HepG2 (cell line): ENCODE results near the gene ROBO3. TPM values are rescaled to one million over a fixed set of nuclear protein-coding genes. Genes with fewer than 3 reads are reported as not detected.

Source experiments
- DBP ChIP-seq: sonication (generic); formaldehyde crosslinking; IDR thresholded peaks from 2 replicates; pipeline ENCODE4 v1.4.0; 2020; ENCODE audit warnings: missing genetic modification reagents; ENCODE audit errors: not compliant biosample characterization
- FOXM1 ChIP-seq: sonication (generic); formaldehyde crosslinking; IDR thresholded peaks from 2 replicates; pipeline ENCODE4 v1.5.0; 2020; ENCODE audit warnings: missing genetic modification reagents
- GMEB1 ChIP-seq: sonication (generic); formaldehyde crosslinking; IDR thresholded peaks from 2 replicates; pipeline ENCODE4 v1.5.1; 2020; ENCODE audit warnings: missing genetic modification reagents, mild to moderate bottlenecking, borderline replicate concordance
- HDAC6 ChIP-seq: fragments of 200-600 bp; sonication (generic); IDR thresholded peaks from 2 replicates; pipeline ENCODE4 v1.7.0; 2017; ENCODE audit warnings: mild to moderate bottlenecking, antibody characterized with exemption, low read length, low read depth
- IRF1 ChIP-seq: sonication (generic); formaldehyde crosslinking; IDR thresholded peaks from 2 replicates; pipeline ENCODE4 v1.4.0; 2020; ENCODE audit warnings: low read depth, mild to moderate bottlenecking, missing genetic modification reagents
- JDP2 ChIP-seq: sonication (generic); formaldehyde crosslinking; IDR thresholded peaks from 2 replicates; pipeline ENCODE4 v1.8.1; 2022; ENCODE audit warnings: missing genetic modification reagents, borderline replicate concordance
- RXRB ChIP-seq: IDR thresholded peaks from 2 replicates; pipeline ENCODE4 v1.6.1; 2016; ENCODE audit warnings: borderline replicate concordance, missing genetic modification reagents, missing compliant biosample characterization
- TAF15 ChIP-seq: fragments of 200-400 bp; formaldehyde crosslinking; IDR thresholded peaks from one replicate; pipeline ENCODE4 v1.6.1; 2018; ENCODE audit warnings: mild to moderate bottlenecking, low read depth, low read length; ENCODE audit not compliant: poor library complexity, severe bottlenecking
- THRA ChIP-seq: sonication (generic); formaldehyde crosslinking; IDR thresholded peaks from 2 replicates; pipeline ENCODE4 v1.4.0; 2020; ENCODE audit warnings: missing genetic modification reagents, borderline replicate concordance
- WIZ ChIP-seq: sonication (generic); formaldehyde crosslinking; IDR thresholded peaks from 2 replicates; pipeline ENCODE4 v1.5.1; 2020; ENCODE audit warnings: mild to moderate bottlenecking, missing genetic modification reagents
- ZFYVE20 ChIP-seq: sonication (generic); formaldehyde crosslinking; IDR thresholded peaks from 2 replicates; pipeline ENCODE4 v1.8.0; 2023; ENCODE audit warnings: low read depth, mild to moderate bottlenecking, moderate library complexity, missing genetic modification reagents, borderline replicate concordance
- ZNF331 ChIP-seq: sonication (generic); formaldehyde crosslinking; IDR thresholded peaks from 2 replicates; pipeline ENCODE4 v1.4.0; 2020; ENCODE audit warnings: missing genetic modification reagents
- ZNF646 ChIP-seq: sonication (generic); formaldehyde crosslinking; IDR thresholded peaks from 2 replicates; pipeline ENCODE4 v1.9.0; 2021; ENCODE audit warnings: mild to moderate bottlenecking, missing genetic modification reagents
- ZNF788 ChIP-seq: sonication (generic); formaldehyde crosslinking; IDR thresholded peaks from 2 replicates; pipeline ENCODE4 v1.5.0; 2020; ENCODE audit warnings: mild to moderate bottlenecking, missing genetic modification reagents, borderline replicate concordance
- polyA plus RNA-seq, 8 experiments: library from polyadenylated mRNA; depleted of rRNA in 3 of 8; stranded (reverse) in 7 of 8; unstranded in 1 of 8; fragments of >200 nt; fragmentation: Illumina TruSeq in 4 of 8; extraction: Trizol in 4 of 8; gene quantifications; 2 replicates each; pipeline versions ENCODE4 v1.2.1 to v1.2.3, GENCODE V29; 2011 to 2016; ENCODE audit warnings: low read depth in 4 of 8, missing spikeins in 1 of 8, mixed read lengths in 1 of 8; ENCODE audit not compliant: insufficient read depth in 1 of 8
- total RNA-seq, 5 experiments: library from RNA; depleted of rRNA; stranded (reverse); fragments of >200 nt; fragmentation: Illumina TruSeq; extraction: Trizol; gene quantifications; 2 replicates each; pipeline ENCODE4 v1.2.3, GENCODE V29; 2016; ENCODE audit warnings: low read depth in 1 of 5

ROBO3 gene
- total and polyA plus RNA-seq, 2 of the 13 experiments (the other 11 are each of a cell fraction or from before 2014, with no cell fraction given): 0.07 to 2.4 TPM

- TF ChIP-seq ZNF646 (CRISPR knock-in tag): no peak
- no peak for TF ChIP-seq FOXM1 (CRISPR knock-in tag)
- peak; percentile 94; the same call in 1 of the 2 replicates for TF ChIP-seq THRA
- TF ChIP-seq GMEB1: no peak
- no peak for TF ChIP-seq ZFYVE20
- peak; percentile 13; the same call in 1 of the 2 replicates for TF ChIP-seq ZNF331
- TF ChIP-seq ZNF788 (CRISPR knock-in tag): 0 out of 2 replicates have a peak, but pooled peaks have one; percentile 63
- no peak for TF ChIP-seq HDAC6
- peak; percentile 96 for TF ChIP-seq RXRB
- TF ChIP-seq IRF1 (CRISPR knock-in tag): no peak; the same call in 1 of the 2 replicates
- TF ChIP-seq WIZ (CRISPR knock-in tag): no peak
- no peak for TF ChIP-seq TAF15
- no peak for TF ChIP-seq DBP (CRISPR knock-in tag)
- TF ChIP-seq JDP2 (CRISPR knock-in tag): no peak
These were observed 17.3 kb downstream of the ROBO3 start (continued) for GRCh38 chr11:124882339-124883071.
